NK-92 treated with Interleukin-12 subunit alpha and Interleukin-12 subunit beta, amount 100 ng/mL, for 24 hours (cell line): Measurements from ENCODE around the gene MTHFS.

ENCODE experiments used
- DNase-seq: peaks from one replicate; lab custom pipeline; 2025; lab: John Stamatoyannopoulos, UW

The MTHFS gene

GRCh38 chr15:79874242-79874641, 22.6 kb downstream of the MTHFS start:
- no peak for DNase-seq

- no peak for DNase-seq
Measured at GRCh38 chr15:79872358-79873017, 24.3 kb downstream of the MTHFS start.

DNA sequence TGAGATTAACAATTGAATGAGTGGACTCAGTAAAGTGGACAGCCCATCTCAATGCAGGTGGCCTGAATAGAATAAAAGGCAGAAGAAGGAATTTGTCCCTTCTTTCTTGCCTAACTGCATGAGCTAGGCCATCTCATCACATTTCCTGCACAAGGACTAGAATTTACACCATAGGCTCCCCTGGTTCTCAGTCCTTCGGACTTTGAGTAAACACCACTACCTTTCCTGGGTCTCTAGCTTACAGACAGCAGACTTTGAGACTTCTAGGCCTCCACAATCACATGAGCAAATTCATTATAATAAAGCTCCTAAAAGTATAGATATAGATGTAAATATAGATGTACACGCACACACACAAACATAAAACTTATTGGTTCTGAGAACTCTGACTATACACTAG, 28.3 kb downstream of the MTHFS start:
- DNase-seq: no peak

- no peak for DNase-seq
Measured at GRCh38 chr15:79863886-79864285, 32.9 kb downstream of the MTHFS start.

- no peak for DNase-seq
Measured at GRCh38 chr15:79862191-79862590, 34.6 kb downstream of the MTHFS start.

DNA sequence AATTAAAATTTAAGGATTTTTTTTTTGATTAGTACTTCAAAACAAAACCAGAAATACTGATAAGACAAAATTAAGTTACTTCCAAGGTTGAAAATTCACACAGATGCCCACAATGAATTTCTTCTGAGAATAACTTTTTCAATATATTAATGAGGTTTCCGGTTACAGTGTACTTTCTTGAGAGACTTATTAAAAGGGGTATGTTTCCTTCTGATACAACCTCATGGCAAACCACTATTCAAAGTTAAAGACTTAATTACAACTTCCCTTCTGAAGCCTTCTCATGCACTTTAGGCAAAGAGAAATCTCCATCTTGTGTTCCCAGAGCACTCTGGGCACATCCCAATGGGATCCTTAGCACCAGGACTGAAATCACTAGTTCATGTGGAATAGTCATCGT, 36.2 kb downstream of the MTHFS start:
- DNase-seq: no peak

DNA sequence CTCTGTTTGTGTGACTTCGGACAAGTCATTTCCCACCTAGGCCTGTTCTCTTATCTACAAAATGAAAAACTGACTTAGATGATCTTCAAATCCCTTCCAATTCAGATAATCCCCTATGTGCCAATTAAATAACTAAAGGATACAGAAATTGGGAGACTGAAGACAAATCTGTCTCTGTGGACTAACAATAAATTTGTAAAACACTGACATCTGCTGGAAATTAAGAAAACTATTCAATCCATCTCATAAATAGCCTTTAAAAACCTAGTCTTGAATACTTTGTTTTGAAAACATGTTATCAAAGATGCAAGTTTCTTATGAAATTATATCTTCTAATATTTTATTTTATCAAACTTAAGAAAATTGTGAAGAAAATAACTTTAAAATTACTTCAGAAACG, 38.3 kb downstream of the MTHFS start:
- DNase-seq: no peak

DNA sequence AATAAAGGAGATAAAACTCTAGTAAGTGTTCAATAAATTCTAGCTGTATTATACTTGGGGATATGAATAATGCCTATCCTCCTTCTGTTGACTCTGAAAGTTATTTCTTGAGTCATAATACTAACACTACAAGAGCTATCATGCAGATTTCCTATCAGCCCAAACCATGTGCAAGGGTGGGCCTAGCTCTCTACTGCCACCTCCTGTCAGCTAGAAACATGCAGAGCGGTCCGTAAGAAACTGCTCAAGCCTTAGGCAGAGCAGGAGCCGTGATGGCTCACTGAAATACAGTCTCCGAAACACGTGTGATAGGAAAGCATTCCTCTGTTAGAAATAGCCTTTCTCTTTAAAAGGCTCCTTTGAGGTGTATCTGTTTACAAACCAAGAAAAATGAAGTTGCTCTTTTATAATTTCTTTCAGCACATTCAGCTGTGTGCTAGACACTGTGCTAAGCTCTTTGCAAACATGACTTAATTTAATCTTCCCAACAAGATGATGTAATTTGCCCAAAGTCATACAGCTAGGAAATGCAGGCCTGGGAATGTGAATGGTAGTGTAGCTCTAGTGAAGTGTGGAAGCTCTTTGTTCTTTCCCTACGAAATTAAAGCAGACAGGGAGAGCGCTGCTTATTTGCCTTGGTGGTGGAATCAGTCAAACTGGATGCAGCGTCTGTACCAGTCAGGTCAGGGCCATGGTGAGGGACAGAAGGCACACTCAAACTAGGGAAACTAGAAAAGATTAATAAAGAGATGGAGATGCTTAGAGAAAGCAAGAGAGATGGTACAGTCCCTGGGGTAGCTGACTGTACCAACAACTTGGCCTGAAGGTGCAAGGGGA, 43.1 kb downstream of the MTHFS start:
- DNase-seq: peak; percentile 53

- no peak for DNase-seq
Measured at GRCh38 chr15:79849789-79850188, 47.0 kb downstream of the MTHFS start.

GRCh38 chr15:79846539-79846938, 50.3 kb downstream of the MTHFS start:
- DNase-seq: no peak

- no peak for DNase-seq
Measured at GRCh38 chr15:79844221-79844620, 52.6 kb downstream of the MTHFS start.

DNA sequence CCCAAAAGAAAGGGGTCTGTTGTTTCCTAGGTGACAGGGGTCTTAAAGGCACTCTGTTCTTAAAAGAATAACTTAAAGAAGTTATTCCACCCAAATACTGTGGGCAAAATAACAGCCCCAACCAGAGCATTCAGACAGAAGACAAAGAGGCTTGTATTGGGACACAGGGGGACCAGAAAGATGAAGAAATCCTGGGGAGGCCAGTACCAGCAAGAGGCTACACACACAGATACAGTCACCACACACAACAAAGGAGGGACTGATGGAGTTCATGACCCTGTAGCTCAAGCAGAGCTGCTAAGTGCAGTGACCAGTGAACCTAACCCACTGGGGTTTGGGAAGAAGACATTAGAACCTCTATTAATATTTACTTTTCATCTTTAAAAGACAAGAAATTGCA, 59.0 kb downstream of the MTHFS start:
- no peak for DNase-seq

DNA sequence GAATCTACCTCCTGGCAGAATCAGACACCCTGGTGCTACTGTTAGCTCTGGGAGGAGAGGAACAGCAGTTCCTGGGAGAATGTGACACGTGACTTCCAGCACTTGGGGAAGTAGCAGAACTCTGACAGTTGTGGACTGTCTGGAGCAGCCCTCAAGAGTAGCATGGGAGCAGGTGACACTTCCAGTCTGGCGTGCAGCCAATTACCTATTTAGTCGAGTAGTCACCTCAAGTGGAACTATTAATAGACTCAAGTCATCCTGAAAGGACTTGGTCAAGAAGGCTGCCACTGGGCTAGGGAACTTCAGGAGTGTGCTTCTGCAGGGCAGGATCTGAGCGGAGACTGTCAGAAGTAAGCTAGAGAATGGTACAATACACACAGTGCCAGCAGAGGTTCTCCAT, 62.3 kb downstream of the MTHFS start:
- no peak for DNase-seq

DNA sequence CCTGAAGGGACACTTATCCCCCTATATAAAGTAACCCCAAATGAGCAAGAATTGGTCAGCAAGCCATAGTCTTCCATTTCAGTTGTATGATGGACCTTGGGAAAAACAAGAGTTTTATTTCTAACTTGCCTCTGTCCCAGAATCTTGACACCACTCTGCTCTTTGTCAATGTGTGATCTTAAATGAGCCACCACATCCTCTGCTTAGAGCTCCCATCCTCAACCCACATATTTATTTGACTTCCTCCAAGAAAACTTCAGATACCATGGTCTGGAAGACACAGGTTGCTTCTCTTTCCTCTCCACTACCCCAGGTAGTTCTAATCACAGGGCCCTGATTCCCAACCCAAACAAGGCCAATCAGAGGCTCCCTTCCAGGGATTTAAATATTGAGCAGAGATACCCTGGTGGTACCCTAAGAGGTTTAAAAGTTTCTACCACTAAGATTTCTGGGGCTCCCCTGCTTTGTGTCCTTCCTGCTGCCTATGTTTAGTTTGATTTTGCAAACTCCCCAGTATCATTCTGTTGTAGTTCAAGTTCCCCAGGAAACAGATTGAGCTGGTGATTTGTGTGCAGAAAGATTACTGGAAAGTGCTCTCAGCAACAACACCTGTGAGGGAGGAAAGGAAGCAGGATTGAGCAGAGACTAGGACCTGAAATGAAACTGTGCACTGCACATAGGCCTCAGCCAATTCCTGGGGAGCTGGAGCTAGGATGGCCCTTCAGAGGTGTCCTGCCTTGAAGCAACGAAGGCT, 64.3 kb downstream of the MTHFS start:
- no peak for DNase-seq

DNA sequence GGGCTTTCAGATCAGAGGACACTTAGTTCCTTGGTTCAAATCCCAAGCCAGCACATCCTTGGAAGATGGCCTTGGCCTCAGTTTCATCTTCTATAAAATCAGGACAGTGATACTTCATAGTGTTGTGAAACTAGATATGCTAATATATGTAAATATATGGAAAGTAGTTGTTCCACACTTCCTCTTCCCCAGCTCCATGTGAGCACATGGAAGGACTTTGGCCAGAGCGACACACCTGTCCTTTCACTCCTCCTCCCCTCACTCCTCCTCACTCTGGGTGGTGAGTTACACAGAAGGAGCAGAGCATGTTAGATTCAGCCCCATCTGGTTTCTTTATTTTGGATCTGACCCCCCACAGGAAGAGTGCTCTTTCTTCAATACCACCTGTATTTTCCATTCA, 65.2 kb downstream of the MTHFS start:
- DNase-seq: no peak

GRCh38 chr15:79829950-79830349, 66.9 kb downstream of the MTHFS start:
- no peak for DNase-seq

- no peak for DNase-seq
Measured at GRCh38 chr15:79828447-79828846, 68.4 kb downstream of the MTHFS start.

DNA sequence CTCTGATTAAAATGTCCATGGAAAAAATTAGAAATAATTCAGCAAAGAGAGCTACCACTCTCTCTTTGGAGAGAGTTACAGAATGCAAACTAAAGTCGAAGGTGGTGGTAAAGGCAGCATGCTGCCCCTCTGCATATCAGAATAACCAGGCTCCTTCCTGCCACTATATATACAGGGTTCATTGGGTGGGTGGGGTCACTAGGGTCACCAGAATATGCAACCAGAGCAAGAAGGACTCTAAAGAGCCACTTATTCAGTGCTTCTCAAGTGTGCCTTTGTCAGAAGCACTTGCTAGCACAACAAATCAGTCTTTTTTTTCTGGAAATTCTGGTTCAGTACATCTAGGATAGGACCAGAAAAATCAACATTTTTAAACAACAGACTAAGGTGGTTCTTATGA, 70.0 kb downstream of the MTHFS start:
- DNase-seq: no peak

GRCh38 chr15:79824136-79824701, 72.6 kb downstream of the MTHFS start:
- DNase-seq: no peak

DNA sequence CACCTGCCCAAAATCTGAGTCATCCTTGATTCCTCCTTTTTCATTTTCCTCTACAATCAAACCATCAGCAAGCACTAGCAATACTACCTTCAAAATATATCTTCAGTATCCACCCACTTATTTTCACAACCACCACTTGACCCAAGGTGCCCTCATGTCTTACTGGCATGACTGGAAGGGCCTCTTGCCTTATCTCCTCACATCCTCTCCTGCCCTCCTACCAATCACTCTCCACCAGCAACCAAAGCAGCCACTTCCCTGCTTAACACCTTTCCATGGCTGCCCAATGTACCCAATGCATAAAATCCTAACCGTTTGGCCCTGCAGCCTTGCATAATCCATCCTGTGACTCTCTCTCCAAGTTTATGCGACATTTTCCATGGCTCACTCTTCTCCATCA, 76.0 kb downstream of the MTHFS start:
- DNase-seq: no peak

GRCh38 chr15:79820176-79820575, 76.6 kb downstream of the MTHFS start:
- DNase-seq: no peak

- no peak for DNase-seq
Measured at GRCh38 chr15:79816571-79816970, 80.2 kb downstream of the MTHFS start.

GRCh38 chr15:79815468-79815867, 81.3 kb downstream of the MTHFS start:
- no peak for DNase-seq
